ENCODE measurements around the gene TEX261.

The TEX261 gene

GRCh38 chr2:70982971-70983370, 11.7 kb downstream of the TEX261 start:
- in situ Hi-C loops (cut with MboI; ENCODE audit: low sequenced_read_pairs), result no loop called here

- in situ Hi-C loops (cut with MboI; ENCODE audit: low sequenced_read_pairs), result no loop called here
Observed at GRCh38 chr2:70981866-70982810, 12.5 kb downstream of the TEX261 start.

DNA sequence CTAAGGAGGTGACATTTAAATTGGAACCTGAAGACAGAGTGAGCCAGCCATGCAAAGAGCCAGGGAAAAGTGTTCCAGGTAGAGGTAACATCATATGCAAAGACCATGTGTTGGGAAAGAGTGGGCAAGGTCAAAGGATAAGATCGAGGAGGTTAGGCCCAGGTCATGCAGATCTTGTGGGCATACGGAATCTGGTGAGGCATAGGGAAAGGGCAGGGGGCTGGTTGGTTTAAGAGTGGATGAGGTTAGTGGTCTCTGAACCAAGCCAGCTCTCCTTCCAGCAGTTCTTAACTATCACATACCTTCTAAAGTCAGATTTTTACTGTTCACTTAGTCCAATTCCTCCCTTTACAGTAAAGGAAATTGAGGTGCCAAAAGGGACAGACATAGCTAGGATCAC, 13.3 kb downstream of the TEX261 start:
- in situ Hi-C loops (cut with MboI; ENCODE audit: low sequenced_read_pairs), result no loop called here

DNA sequence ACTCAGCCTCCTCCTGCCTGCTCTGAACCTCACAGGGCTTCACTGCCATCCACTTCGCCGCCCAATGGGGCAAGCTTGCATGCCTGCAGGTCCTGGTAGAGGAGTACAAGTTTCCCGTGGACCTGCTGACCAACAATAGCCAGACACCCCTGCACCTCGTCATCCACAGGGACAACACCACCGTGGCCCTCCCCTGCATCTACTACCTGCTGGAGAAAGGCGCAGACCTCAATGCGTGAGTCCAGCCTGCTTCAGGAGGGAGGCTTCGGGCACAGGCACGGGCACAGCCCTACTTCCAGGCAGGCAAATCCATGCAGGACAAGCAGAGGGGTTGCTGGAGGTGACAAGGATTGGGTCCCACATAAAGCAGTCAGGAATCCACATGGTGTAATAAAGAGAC, 15.0 kb downstream of the TEX261 start:
- in situ Hi-C loops (cut with MboI; ENCODE audit: low sequenced_read_pairs), result no loop called here

DNA sequence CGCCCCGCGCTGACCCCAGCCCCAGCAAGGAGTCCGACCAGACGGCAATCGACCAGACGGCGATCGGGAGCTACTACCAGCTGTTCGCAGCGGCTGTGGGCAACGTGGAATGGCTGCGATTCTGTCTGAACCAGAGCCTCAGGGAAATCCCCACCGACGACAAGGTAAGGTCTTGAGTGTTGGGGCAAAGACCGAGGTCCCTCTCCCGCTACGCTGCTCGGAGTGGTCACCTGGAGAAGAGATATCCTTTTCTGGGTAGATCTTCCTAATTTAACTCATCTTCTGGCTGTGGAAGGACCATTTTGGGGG, 15.5 kb downstream of the TEX261 start:
- in situ Hi-C loops (cut with MboI; ENCODE audit: low sequenced_read_pairs), result no loop called here

GRCh38 chr2:70978341-70979179, 16.1 kb downstream of the TEX261 start, which contains the start of gene ANKRD53:
Gene ANKRD53, plus strand, starts transcription at chr2:70978630. Its CDS starts 16 bp downstream, at chr2:70978646.
- in situ Hi-C loops (cut with MboI; ENCODE audit: low sequenced_read_pairs), result no loop called here

DNA sequence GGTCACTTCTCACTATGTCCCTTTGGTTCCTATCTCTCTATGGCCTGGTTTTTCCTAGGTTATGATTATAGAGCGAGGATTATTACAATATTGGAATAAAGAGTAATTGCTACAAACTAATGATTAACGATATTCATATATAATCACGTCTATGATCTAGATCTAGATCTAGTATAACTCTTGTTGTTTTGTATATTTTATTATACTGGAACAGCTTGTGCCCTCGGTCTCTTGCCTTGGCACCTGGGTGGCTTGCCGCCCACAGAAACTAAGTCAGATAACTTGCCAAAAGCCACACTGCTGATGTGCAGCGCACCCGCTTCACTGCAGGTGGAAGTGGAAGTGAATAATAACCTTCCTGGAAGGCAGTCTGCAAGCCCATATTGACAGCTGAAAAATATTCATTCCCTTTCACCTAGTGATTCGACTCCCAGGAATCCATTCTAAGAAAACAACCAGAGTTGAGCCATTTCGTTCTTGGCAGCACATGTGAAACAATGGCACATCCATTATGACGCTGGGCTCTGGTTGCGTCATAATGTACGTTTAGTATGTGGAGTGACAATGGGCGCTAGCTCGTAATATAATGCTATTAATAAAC, 17.0 kb downstream of the TEX261 start:
- in situ Hi-C loops (cut with MboI; ENCODE audit: low sequenced_read_pairs), result no loop called here

GRCh38 chr2:70975237-70975636, 19.4 kb downstream of the TEX261 start:
- in situ Hi-C loops (cut with MboI; ENCODE audit: low sequenced_read_pairs), result no loop called here

DNA sequence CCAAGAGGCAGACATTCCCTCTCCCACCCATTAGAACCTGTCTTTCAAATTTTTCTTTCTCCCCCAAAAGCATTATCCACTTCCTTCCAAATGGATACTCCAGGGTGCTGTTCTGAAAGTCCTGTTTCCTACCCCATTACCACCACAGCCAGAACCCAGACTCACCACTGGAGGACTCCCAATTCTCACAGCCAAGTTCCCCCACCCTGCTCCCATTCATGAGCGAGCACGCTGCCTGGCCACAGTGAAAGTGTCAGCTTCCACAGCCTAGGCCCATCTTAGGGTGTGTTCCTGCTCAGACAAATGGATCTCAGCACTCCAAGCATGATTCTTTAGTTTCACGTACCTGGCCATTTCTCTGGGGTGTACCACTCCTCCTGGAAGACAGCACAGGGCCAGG, 20.1 kb downstream of the TEX261 start:
- in situ Hi-C loops (cut with MboI; ENCODE audit: low sequenced_read_pairs), result no loop called here

GRCh38 chr2:70967189-70967588, 27.5 kb downstream of the TEX261 start:
- in situ Hi-C loops (cut with MboI; ENCODE audit: low sequenced_read_pairs), result no loop called here

DNA sequence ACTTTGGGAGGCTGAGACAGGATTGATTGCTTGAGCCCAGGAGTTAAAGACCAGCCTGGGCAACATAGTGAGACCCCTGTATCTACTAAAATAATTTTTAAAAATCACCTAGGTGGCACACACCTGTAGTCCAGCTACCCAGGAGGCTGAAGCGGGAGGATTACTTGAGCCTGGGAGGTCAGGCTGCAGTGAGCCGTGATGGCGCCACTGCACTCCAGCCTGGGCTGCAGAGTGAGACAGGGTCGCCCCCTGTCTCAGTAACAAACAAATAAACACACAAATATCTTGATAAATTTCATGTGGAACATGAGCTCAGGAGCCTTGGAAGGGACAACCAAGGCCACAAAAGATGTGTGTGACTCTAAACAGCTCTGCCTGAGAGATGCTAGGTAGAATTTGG, 28.0 kb downstream of the TEX261 start:
- in situ Hi-C loops (cut with MboI; ENCODE audit: low sequenced_read_pairs), result no loop called here

DNA sequence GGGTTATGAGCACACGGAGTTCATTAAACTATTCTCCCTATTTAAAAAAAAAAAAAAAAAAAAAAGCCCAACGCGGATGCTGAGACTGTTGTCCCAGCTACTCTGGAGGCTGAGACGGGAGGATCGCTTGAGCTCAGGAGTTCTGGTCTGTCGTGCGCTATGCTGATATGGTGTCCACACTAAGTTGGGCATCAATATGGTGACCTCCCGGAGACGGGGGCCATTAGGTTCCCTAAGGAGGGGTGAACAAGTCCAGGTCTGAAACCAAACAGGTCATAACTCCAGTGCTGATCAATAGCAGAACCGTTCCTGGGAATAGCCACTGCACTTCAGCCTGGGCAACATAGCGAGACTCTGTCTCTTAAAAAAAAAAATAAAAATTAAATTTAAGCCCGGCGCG, 29.2 kb downstream of the TEX261 start:
- in situ Hi-C loops (cut with MboI; ENCODE audit: low sequenced_read_pairs), result no loop called here

GRCh38 chr2:70964596-70965386, 29.9 kb downstream of the TEX261 start:
- in situ Hi-C loops (cut with MboI; ENCODE audit: low sequenced_read_pairs), result no loop called here

DNA sequence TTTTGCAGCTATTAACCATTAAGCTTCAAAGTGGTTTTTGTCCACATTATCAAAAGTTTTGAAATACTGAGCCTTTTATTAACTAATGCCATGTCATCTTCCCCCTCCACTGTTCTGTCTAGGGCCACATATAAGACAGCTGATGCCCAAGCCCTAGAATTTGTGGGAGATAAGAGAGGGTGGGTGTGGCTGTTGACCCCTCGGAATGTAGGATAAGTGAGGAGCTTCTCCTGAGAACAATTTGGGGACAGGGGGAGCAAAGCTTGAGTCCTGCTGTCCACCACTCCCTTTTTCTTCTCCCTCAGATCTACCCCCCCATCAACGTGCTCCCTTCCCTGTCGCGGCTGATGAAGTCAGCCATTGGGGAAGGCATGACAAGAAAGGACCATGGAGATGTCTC, 30.5 kb downstream of the TEX261 start:
- in situ Hi-C loops (cut with MboI; ENCODE audit: low sequenced_read_pairs), result no loop called here

DNA sequence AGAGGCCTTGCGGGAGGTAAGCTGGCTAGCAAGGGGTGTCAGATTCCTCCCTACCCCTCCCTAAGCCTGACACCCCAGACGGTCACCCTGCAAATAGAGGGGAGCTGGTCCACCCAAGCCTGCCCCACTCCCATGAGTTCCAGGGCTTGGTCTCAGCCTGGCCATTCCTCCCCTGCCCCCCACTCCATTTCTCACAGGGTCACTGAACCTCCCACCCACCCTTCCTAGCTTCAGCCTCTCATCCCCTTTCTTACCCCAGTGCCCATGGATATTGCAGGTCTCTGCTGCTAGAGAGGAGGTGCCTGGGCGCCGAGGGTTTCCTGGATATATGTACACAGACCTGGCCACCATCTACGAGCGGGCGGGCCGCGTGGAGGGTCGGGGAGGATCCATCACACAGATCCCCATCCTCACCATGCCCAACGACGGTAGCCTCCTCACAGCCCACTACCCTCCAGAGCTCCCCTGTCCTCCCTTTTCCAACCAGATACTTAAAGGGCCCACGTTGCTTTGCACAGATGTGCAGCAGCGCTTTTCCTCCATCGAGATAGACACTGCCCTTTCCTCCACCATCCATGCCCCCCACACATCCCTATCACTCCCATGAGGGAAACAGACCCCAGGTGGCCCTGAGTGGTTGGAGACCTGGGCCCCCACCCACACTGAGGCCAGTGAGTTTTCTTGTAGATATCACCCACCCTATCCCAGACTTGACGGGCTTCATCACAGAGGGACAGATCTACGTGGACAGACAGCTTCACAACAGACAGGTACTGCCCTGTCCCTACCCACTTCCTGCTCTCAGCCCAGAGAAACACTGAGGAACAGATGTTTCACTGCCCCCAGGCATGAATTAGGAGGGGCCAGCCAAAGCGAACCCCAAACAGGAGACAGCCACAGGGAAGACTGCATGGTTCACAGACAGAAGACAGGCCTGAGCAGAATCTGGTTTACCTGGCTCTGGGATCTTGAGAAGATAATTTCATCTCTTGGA, 31.5 kb downstream of the TEX261 start:
- in situ Hi-C loops (cut with MboI; ENCODE audit: low sequenced_read_pairs), result no loop called here

GRCh38 chr2:70962211-70962884, 32.3 kb downstream of the TEX261 start:
- in situ Hi-C loops (cut with MboI; ENCODE audit: low sequenced_read_pairs), result no loop called here

DNA sequence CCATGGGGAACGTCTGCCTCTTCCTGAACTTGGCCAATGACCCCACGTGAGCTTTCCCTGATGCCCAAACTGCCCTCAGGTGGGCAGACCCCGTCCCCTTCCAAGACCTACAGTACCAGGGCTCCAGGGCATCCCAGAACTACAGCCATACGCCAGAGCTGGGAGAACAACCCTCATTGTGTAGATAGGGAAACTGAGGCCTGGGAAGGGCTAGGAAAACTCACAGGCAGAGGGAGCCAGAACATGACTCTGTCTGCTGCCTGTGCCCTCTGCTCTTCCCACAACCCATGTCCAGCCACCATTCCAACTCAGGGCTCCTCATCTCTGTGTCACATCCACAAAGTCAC, 33.1 kb downstream of the TEX261 start:
- in situ Hi-C loops (cut with MboI; ENCODE audit: low sequenced_read_pairs), result no loop called here

DNA sequence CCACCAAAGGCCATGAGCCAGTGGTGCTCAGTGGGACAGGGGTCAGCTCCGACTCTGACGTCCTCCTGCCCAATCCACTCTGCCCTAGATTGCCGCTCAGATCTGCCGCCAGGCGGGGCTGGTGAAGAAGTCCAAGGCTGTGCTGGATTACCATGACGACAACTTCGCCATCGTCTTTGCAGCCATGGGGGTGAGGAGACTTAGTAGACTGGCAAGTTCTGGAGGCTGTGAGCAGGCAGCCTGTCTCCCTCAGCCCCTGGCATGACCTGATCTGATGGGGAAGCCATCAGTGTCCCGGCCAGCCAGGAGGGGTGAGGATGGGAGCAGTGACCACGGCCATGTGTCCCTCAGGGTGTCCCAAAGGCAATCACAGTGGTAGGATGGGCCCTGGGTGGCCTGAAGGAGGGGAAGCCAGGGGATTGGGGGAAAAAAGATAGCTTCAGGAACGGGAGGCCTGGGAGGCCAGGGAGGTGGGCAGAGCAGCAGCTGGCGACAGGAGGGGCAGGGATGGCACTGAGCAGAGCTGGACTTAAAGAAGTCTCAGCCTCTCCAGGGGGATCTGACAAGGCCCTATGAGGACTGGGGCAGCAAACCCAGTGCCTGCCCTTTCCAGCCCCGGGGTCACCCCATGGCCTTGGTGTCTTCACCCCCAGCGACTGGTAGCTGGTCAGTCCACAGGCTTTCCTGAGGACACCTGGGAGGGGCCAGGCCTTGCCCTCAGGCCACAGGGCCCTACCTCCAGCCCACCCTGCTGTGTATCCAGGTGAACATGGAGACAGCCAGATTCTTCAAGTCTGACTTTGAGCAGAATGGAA, 33.6 kb downstream of the TEX261 start:
- in situ Hi-C loops (cut with MboI; ENCODE audit: low sequenced_read_pairs), result no loop called here
